Measurements from ENCODE around the gene SMG6.

GRCh38 chr17:2238432-2239169 lies 65.0 kb downstream of the SMG6 start:
- TF ChIP-seq, protein P1, sequence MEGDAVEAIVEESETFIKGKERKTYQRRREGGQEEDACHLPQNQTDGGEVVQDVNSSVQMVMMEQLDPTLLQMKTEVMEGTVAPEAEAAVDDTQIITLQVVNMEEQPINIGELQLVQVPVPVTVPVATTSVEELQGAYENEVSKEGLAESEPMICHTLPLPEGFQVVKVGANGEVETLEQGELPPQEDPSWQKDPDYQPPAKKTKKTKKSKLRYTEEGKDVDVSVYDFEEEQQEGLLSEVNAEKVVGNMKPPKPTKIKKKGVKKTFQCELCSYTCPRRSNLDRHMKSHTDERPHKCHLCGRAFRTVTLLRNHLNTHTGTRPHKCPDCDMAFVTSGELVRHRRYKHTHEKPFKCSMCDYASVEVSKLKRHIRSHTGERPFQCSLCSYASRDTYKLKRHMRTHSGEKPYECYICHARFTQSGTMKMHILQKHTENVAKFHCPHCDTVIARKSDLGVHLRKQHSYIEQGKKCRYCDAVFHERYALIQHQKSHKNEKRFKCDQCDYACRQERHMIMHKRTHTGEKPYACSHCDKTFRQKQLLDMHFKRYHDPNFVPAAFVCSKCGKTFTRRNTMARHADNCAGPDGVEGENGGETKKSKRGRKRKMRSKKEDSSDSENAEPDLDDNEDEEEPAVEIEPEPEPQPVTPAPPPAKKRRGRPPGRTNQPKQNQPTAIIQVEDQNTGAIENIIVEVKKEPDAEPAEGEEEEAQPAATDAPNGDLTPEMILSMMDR (IDR thresholded peaks at IDR 0.05), result no peak
- TF ChIP-seq ZFX (IDR thresholded peaks at IDR 0.05; ENCODE audit: borderline replicate concordance), result no peak

Data from 22Rv1 (cell line).